Activated naive CD8-positive, alpha-beta T cell treated with anti-CD3 and anti-CD28 coated beads, Interleukin-2, amount 10 ng/mL, durations not matched to agents 7 days and 5 days (primary cell): Measurements from ENCODE around the gene SHB. TPM values are rescaled to one million over a fixed set of nuclear protein-coding genes. Genes with fewer than 3 reads are reported as not detected.

Source experiments
- total RNA-seq, 2 experiments: library from RNA; stranded (reverse); gene quantifications; one replicate each; pipeline ENCODE4 v1.2.3, GENCODE V29; 2021

The SHB gene
- total RNA-seq, 2 experiments from 2014 or later = 0.78 to 1.1 TPM

Other genes starting within 250 kb of the SHB start
- gene SLC25A51, start 165.1 kb downstream of the SHB start, total RNA-seq = 10 to 100 TPM; 30.8 to 33.9 TPM